GM18520 (cell line): ENCODE data around the gene CA10.

Experiments
- ATAC-seq: cut with Tn5 transposase; IDR thresholded peaks from one replicate; pipeline ENCODE4 v1.9.1; 2021; ENCODE audit not compliant: unreplicated experiment

Gene CA10

DNA sequence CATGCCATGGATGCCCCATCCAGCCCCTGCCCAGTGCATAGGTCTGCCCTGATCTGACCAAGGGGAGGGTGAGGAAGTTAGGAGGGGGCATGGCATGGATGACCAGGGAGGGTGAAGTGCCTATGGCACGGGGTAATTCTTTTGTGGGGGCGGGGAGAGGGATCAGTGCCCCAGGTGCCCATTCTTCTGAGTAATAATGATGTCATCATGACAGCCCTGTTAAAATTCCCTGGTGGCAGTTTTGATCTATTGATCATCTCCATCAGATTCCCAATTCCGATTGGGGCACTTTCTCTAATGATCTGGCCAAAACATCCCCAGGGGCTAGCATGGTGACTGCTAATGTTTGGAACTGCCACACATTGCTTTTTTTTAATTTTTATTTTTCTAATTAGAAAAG lies 506.0 kb downstream of the CA10 start:
- ATAC-seq = no peak

DNA sequence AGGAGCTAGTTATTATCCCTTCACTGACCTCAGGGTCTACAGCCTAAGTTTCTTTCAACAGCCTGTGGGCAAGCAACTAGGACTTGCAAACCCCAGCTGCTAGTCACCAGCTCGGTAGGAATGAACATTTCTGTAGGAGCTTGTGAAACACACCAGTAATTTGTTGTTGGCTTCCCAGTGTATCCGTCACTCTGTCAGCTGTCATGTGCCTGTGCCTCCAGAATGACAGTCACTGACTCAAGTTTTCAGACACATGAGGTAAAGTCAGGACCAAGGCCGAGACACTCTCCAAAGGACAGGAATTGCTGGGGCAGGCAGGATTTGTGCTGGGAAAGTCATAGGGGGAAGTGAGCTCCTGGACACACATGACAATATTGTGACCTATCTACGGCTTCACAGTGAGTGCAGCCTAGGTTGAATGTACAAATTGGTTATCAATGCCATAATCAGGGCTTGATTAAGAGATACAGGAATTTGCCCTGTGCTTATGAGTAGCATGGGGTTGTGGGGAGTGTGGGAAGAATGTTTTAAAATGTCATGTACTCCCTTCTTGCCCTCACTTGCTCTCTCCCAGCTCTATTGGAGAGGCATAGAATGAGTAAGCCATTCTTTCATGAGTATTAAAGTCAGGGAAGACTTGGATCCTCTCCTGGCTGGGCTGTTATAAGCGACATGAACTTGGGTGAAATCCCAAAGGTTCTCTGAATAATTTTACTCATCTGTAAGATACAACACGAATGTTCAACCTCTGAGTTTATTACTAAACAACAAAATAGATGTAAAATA lies 506.8 kb downstream of the CA10 start:
- ATAC-seq = no peak

DNA sequence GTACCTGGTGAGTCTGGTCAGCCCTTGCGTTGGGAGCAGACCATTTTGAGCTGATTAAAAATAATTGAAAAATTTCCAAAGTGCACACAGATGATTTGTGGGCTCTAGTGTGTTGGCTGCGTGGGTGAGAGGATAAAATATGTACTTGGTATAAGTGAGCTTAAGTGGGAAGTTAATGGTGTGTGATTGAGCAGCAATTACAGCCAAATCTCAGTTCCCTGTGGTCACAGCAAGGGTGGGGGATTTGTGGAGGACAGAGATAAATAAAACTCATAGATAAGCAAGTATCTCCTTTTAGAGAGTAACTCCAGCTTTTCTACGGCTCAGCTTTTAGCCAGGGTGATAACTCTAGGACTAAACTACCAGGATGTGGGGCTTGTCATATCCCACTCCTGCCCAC lies 507.7 kb downstream of the CA10 start:
- ATAC-seq = no peak

GRCh38 chr17:51650202-51650601 lies 508.3 kb downstream of the CA10 start:
- ATAC-seq = no peak

- no peak for ATAC-seq
These were observed 510.7 kb downstream of the CA10 start for GRCh38 chr17:51647826-51648225.

DNA sequence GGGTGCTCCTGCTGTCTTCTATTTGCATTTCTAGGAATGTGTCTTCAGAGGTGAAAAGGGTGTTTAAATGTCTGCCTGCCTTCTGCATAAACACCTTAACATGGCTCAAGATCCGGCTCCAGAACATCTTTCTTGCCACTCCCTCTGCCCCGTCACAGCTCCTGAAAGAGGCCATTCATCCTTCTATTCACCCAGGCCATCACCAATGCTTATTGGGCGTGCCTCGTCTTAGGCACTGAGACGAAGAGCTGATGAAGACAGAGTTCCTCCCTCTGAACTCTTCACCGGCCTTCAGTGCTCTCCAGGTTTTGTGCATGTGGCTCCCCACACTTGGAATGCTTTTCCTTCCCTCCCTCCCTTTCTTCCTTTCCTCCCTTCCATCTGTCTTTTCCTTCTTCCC lies 511.4 kb downstream of the CA10 start:
- ATAC-seq = no peak

DNA sequence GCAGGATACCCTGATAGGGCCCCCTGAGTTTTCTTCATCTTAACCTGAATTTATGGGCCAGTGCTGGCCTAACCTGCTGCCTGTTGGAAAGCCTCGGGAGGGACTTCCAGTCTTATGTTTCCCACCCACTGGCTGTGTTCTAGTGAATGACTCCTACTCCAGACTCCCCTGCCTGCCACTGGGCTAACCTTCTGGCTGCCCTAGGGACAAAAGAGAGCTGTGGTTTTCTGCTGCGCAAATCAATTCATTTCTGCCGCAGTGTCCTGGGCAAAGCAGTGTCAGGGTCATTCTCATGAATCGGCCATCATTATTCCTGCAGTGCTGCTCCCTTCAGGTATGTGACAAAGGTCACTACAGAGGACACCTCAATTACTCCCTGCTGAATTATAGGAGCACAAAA lies 512.0 kb downstream of the CA10 start:
- ATAC-seq = no peak

GRCh38 chr17:51645056-51645455 lies 513.5 kb downstream of the CA10 start:
- no peak for ATAC-seq

DNA sequence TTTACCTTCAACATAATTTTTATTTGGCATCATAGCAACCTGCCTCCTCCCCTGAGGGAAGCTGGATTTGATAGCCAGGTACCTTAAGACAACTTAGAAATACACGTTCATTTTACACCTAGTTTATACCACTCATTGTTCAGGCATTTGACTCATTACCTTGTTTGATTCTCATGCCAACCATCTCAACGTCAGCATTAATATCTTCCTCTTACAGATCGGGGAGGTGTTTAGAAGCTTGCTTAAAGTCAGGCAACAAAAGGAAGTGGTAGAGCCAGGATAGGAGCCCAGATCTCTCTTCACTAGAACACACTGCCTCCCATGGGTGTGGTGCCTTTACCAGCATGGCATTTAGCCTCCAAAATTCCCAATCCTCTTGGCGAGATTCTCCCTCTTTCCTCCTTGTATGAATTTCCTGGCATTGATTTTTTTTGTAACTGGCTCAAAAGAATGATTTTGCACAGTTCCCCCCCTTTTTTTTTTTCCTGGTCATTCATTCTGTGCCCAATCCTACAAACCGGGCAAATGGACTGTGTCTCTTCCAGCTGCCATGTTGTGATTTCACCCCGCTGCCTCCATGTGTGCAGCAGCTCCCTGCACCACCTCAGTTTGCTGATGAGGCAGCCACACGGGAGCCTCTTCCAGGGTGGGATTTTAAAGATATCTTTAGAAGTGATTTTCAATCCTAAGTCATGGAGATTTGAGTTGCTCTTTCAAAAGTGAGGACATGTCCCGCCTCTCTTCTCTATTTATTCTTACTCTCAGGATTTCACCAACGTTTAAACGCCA lies 514.6 kb downstream of the CA10 start:
- no peak for ATAC-seq

- ATAC-seq = no peak
These were observed 516.5 kb downstream of the CA10 start for GRCh38 chr17:51642029-51642428.

DNA sequence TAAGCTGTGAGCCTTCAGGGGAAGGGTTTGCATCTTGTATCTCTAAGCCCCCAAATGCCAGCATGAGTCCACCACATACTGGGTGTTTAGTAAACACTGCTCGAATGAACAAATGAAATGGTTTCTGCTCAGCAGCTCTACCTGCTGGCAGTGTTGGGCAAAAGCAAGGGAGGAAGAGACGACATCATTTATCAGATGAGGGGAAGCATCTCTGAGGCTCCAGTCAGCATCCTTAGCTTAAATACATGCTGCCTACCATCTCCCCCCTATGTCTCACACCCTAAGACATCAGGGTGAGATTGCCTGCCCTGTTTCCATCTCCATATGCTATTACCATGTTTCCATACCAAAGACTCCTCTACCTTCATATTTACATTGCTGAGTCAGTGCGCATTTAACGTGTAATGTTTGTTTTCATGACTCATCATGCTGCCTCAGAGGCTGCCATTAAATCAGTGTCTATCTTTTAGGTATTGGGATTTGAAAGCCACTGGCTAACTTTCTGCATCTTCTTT lies 518.3 kb downstream of the CA10 start:
- ATAC-seq = no peak

GRCh38 chr17:51638971-51639370 lies 519.5 kb downstream of the CA10 start:
- ATAC-seq = no peak

DNA sequence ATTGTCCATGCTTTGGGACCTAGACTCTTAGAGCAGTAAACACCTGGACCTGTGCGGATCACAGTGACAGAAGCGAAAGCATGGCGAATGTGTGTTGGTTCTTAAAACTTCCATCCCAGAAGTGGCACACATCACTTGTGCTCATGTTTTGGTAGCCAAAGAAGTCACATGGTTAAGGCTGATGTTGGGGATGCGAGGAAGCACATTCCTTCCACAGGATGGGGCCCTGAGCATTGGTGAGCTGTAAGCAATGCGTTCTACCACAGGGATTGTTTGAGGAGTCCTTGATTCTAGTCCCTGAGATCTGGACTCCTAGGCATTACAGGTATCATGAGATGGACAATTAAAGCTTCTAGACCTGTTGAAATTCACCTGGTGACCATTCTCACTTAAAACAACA lies 522.2 kb downstream of the CA10 start:
- ATAC-seq = no peak

DNA sequence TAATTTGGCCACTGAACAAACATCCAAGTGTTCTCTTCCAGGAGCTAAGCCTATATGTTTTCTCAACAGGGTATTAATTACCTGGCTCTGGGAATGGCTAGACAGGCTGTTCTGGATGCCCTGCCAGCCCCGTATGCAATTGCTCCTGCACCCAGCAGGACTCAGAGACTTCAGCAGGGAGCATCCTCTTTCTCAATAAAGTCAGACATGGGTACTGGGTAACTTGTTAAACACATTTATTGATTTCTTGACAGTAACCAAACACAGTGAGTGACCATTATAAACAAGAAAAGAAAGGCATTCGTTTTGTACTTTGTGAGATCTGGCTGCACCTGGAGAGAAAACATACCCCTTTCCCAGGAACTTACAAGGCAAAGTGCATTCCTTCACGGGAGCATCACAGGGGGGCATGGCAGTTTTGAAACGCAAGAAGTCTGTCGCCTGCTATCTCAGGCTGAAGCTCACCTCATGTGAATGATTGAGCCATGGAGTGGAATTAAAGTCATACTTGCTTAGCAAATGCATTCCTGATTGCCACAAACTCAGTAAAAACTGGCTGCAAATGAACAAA lies 528.3 kb downstream of the CA10 start:
- no peak for ATAC-seq

- no peak for ATAC-seq
These were observed 529.3 kb downstream of the CA10 start for GRCh38 chr17:51629232-51629631.

GRCh38 chr17:51627779-51628178 lies 530.7 kb downstream of the CA10 start:
- no peak for ATAC-seq

- no peak for ATAC-seq
These were observed 540.0 kb downstream of the CA10 start for GRCh38 chr17:51618476-51618875.

- ATAC-seq = no peak
These were observed 540.5 kb downstream of the CA10 start for GRCh38 chr17:51617986-51618385.

DNA sequence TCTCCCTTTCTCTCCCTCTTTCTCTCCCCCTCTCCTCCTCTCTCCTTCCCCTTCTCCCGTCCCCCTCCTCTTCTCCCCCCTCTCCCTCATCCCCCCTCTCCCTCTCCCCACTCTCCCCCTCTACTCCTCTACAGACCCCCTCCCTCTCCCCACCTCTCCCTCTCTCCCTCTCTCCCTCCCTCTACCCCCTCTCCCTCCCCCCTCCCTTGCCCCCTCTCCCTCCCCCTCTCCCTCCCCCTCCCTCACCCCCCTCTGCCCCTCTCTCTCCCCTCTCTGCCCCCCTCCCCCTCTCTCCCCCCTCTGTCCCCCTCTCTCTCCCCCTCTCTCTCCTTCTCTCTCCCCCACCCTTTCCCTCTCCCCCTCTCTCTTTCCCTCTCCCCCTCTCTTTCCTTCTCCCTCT lies 545.3 kb downstream of the CA10 start:
- ATAC-seq = no peak

- ATAC-seq = no peak
These were observed 545.8 kb downstream of the CA10 start for GRCh38 chr17:51612692-51613091.

DNA sequence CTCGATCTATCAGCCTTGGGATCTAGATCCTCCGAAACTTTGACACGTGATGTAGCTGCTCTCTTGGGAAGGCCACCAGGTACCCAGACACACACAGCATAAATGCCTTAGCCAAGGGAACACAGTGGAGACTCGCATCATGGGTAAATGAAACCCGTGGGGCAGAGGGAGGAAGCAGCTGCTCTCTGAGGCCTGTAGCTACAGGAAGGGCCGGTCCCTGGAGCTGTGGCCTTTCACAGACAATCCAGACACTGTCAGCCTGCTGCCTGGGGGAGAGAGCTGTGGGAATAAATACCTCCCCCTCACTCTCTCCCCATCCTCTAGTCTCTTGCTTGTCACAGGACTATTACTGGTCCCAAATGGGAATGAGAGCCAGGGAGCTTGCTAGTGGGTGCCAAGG lies 546.9 kb downstream of the CA10 start:
- no peak for ATAC-seq

- no peak for ATAC-seq
These were observed 547.7 kb downstream of the CA10 start for GRCh38 chr17:51610834-51611233.
